PFSK-1 (cell line): ENCODE data around the gene PES1.

Experiments used
- FOXP2 ChIP-seq: optimal IDR thresholded peaks from 2 replicates; pipeline ENCODE3; 2011; ENCODE audit warnings: borderline replicate concordance, control low read depth, inconsistent platforms; ENCODE audit not compliant: insufficient read depth; ENCODE audit errors: extremely low read length, extremely low read depth
- POLR2AphosphoS5 ChIP-seq: IDR thresholded peaks from 2 replicates; pipeline ENCODE4 v1.6.1; 2012; ENCODE audit warnings: low read depth, mild to moderate bottlenecking, control low read depth, low read length, moderate library complexity
- REST ChIP-seq, 2 experiments: IDR thresholded peaks; 2 replicates each; pipeline versions ENCODE4 v1.6.1 to v1.8.0; 2011 to 2012; ENCODE audit warnings: low read depth in 2 of 2, low read length in 2 of 2, control low read depth in 1 of 2, inconsistent platforms in 1 of 2, mild to moderate bottlenecking in 1 of 2, moderate library complexity in 1 of 2; ENCODE audit not compliant: insufficient read depth in 1 of 2
- SIN3A ChIP-seq: IDR thresholded peaks from 2 replicates; pipeline ENCODE4 v1.6.1; 2012; ENCODE audit warnings: mild to moderate bottlenecking, low read length, moderate library complexity, borderline replicate concordance; ENCODE audit not compliant: insufficient read depth
- TAF1 ChIP-seq: IDR thresholded peaks from 2 replicates; pipeline ENCODE4 v1.6.1; 2012; ENCODE audit warnings: low read length, control low read depth, borderline replicate concordance; ENCODE audit not compliant: insufficient read depth

The PES1 gene

GRCh38 chr22:30612789-30613188, 21.1 kb upstream of the PES1 start:
- no peak for TF ChIP-seq POLR2AphosphoS5

DNA sequence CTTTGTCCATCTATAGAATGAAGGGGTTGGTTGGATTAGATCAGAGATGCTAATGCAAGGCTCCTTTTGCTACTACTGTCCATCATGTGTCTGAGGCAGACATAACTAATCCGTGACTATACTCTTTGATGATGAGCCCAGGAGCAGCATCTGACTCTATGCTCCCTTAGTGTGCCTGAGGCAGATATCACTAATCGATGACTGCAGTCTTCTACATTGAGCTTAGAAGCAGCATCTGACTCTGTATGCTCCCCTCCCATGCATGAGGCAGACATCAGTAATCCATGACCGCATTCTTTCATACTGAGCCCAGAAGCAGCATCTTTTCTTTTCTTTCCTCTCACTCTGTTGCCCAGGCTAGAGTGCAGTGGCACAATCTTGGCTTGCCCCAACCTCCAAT, 19.5 kb upstream of the PES1 start:
- TF ChIP-seq TAF1 (no peak), REST (IDR thresholded peaks at IDR 0.05; ENCODE audit: insufficient read depth in 1 of 2, low read depth in 2 of 2, low read length in 2 of 2) (no peak), SIN3A (no peak), POLR2AphosphoS5 (no peak), FOXP2 (no peak)

DNA sequence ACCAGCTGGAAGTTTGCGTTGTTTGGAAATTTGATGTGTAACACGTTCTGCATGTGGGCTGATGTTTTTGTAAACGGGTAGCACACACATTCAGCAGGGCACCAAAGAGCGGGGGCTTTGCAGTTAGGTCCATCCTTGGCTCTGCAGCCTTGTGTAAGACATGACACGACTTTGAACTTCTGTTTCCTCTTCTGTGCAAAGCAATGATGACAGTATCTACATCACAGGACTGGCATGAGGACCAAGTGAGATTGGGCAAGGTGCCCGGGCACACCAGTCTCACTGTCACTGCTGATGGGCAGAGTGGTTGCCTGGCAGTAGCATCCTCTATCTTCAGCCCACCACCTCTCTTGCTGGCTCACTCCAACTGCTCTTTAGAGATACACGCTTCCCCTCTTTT, 18.6 kb upstream of the PES1 start:
- TF ChIP-seq SIN3A (no peak), POLR2AphosphoS5 (no peak), REST (IDR thresholded peaks at IDR 0.05; ENCODE audit: insufficient read depth in 1 of 2, low read depth in 2 of 2, low read length in 2 of 2) (no peak), TAF1 (no peak), FOXP2 (no peak)

DNA sequence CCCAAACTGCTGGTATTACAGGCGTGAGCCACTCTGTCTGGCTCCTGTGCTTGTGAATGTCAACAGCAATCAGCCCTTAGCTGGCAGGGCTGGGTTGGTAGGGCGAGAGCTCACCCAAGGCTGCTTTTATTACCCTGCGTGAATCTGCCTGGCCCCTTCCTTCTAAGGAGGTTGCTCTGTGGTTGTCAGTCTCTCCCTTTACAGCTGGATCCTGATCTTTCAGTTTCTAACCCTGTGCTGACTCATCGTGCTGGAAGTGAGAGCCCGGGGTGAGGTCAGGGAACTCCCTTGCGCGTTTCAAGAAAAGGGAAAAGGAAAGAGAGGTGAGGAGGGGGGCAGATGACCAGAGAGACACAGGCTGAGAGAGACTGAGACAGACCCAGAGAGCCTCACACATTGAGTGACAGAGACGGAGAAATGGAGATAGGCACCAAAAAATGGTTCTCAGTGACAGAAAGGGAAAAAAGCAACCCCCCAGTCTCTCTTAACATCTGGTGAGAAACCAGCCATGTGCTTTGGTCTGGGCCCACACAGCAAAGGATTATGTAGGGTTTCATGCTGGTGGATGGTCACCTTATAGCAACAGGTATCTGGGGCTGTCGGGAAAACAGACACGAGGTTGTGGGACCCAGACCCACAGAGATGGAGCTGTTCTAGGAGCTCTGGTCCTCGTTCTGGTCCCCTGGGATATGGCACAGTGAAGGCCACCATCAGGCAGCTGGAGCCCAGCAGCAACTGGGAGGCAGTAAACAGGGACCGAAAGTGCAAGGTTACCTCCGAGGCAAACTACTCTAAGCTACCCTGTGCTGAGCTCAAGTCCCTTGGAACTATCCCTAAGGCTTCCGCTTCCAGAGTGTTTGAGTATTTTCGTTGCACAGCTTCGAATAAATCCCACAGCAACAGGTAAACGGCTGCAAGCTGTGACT, 17.8 kb upstream of the PES1 start:
- TF ChIP-seq TAF1 (no peak), SIN3A (no peak), FOXP2 (no peak), POLR2AphosphoS5 (no peak), REST (IDR thresholded peaks at IDR 0.05; ENCODE audit: insufficient read depth in 1 of 2, low read depth in 2 of 2, low read length in 2 of 2) (no peak)

DNA sequence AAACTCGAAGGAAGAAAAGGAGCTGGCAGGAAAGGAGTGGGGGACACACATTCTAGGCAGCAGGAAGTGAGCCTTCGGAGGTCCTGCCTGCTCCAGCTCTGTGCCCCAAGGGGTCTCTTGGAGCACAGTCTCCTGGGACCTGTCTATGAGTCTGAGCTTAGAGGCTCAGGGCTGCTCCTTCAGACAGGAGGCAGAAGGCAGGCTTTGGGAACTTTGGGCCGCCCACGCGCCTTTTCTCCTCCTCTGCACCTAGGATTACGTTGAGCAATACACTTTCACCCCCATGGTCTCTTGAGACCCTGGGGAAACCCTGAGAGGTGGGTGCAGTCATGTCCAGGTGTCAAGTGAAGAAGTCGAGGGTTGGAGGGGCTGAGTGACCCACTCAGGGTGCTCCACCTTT, 16.2 kb upstream of the PES1 start:
- TF ChIP-seq POLR2AphosphoS5 = no peak
- no peak for TF ChIP-seq TAF1
- TF ChIP-seq REST (IDR thresholded peaks at IDR 0.05; ENCODE audit: insufficient read depth in 1 of 2, low read depth in 2 of 2, low read length in 2 of 2) = no peak
- TF ChIP-seq FOXP2 = no peak
- no peak for TF ChIP-seq SIN3A
